IPS-18a (cell line): ENCODE results near the gene SPATS2.

Experiments
- H3K27ac ChIP-seq: one replicate; pipeline ENCODE4 v1.5.1; 2013; ENCODE audit warnings: low read length
- H3K27me3 ChIP-seq: one replicate; pipeline ENCODE4 v1.6.1; 2013; ENCODE audit warnings: mild to moderate bottlenecking, low read length; ENCODE audit not compliant: control insufficient read depth, insufficient read depth
- H3K36me3 ChIP-seq: one replicate; pipeline ENCODE4 v1.6.1; 2013; ENCODE audit warnings: low read depth, low read length; ENCODE audit not compliant: control insufficient read depth
- H3K4me1 ChIP-seq: one replicate; pipeline ENCODE4 v1.6.1; 2013; ENCODE audit warnings: low read depth, low read length; ENCODE audit not compliant: control insufficient read depth
- H3K4me3 ChIP-seq: one replicate; pipeline ENCODE4 v1.5.1; 2013; ENCODE audit warnings: low read length
- H3K9ac ChIP-seq: one replicate; pipeline ENCODE4 v1.6.1; 2013; ENCODE audit warnings: mild to moderate bottlenecking, low read length, moderate library complexity
- H3K9me3 ChIP-seq: one replicate; pipeline ENCODE4 v1.6.1; 2013; ENCODE audit warnings: low read depth, low read length; ENCODE audit not compliant: control insufficient read depth

Gene SPATS2

DNA sequence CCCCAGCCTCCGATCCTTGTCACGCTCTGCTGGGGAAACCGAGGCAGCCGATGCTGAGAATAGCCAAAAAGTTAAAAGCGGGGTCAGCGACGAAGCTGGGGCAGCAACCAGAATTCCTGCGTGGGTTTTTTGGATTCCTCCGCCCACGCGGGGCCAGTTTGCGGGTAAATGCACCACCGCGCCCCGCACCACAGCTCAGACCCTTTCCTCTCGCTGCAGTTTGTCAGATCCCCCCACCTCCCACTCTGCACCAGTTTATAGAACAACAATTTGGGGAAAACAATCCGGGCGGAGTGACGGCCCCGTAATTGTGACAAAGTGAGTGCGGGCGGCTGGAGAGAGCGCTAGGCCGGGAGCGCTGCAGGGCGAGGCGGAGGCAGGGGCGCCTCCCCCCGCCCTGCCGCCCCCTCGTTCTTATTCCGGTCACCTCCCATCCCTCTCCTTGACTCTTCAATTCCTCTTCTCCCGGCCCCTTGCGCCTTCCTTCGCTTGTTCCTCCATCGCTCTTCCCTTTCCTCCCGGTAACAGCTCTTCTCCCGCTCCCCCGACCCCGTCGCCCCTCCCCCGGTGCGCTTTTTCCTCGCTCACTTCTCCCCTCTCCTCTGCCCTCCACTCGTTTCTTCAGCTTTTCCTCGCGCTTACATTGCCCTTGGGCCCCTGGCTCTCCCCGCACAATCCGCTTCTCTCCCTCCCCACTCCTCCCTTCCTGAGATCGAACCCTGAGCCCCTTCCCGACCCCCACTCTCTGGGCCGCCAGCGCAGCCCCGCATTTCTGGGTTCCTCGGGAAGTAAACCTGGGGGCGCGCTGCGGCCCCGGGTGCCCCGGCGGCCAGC lies 21.2 kb upstream of the SPATS2 start:
- Histone ChIP-seq H3K9ac (no peak overlapping the region), H3K36me3 (no peaks in the 10 kb centered on the region), H3K9me3 (no peaks in the 10 kb centered on the region), H3K27ac (no peak overlapping the region), H3K4me3 (peak overlapping the region; percentile 57), H3K4me1 (peaks cover 17% of the 10 kb centered on the region), H3K27me3 (peaks cover 91% of the 10 kb centered on the region)

DNA sequence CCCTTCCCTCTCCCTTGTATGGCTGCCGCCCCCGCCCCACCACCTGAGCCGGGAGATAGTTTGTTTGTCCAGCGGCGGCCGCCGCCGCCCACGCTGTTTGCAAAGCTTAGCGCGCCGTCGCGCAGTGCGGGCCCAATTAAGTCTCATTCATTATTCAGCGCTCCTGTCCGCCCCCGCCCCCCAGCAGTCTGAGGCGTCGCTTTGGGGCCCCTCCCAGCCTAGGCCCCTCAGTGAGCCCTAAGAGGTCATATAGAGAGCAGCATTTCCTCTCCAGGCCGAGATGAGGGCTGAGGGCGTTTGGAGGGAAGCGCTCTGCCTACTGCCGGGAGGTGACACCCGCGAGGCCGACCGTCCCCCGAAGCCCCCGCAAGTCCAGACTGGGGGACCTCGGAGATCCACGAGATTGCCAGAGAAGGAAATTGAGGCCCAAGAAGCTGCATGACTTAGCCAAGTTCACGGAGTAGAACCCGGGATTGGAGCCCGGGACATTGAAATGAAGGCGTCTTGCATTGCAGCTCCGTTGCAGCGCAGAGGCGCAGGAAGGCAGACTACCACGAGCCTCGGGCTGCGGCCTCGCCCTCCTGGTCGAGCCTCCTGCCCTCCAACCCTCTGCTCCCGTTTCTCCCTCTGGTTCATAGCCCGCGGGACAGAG lies 20.5 kb upstream of the SPATS2 start, which contains the start of gene DNAJC22:
Gene DNAJC22, plus strand, starts transcription at position 230 of the 652 bp plus-strand sequence. CDS start 1,985 bp downstream, outside the sequence.
- H3K27me3 ChIP-seq, result peaks cover 83% of the 10 kb centered on the region
- no peaks in the 10 kb centered on the region for H3K9me3 ChIP-seq
- H3K4me1 ChIP-seq, result peaks cover 12% of the 10 kb centered on the region
- H3K4me3 ChIP-seq, result peak within 1 kb of the TSS; percentile 57
- H3K9ac ChIP-seq, result no peak within 1 kb of the TSS
- no peaks in the 10 kb centered on the region for H3K36me3 ChIP-seq
- no peak within 1 kb of the TSS for H3K27ac ChIP-seq

DNA sequence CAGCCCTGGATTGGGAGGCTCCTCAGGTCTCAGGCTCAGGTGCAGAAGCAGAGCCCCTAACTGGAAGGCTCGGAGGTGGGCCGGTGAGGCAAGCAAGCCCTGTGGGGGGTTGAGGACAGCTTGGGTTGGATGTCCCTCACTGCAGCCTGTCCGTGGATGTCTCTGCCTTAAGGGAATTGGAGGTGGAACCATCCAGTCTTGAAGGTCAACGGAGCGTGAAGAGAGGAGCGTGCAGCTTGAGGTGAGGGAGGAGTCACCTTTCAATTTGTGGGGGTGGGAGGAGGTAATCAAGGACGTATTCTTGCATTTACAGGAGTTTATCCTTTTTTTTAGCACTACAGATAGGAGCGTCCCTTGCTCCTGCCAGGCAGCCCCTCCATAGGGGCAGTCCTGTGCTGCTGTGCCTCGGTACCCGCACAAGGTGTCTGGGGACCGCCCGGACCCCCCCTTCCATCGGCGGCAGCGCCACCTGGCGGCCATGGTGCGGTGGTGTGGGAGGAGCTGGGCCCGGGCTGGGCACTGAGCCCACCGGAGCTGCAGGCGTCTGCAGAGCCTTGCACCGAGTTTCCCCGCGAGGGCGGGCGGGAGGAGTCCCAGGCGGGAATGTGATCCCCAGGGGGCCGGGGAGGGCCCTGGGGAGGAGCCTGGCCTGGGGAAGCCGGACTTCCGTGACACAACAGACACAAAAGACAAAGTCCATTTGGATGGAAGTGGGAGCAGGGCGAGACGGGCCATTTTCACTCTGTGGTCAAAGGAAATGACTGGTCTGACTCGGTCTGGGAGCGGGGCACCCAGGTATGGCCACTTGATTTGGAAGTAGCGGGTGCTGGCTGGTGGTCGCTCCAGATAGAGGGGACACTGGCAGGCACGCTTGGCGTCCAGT lies 19.7 kb upstream of the SPATS2 start:
- Histone ChIP-seq H3K27me3 (peaks cover 76% of the 10 kb centered on the region), H3K9me3 (no peaks in the 10 kb centered on the region), H3K4me3 (peak overlapping the region; percentile 57), H3K36me3 (no peaks in the 10 kb centered on the region), H3K9ac (no peak overlapping the region), H3K27ac (no peak overlapping the region), H3K4me1 (peaks cover 12% of the 10 kb centered on the region)

DNA sequence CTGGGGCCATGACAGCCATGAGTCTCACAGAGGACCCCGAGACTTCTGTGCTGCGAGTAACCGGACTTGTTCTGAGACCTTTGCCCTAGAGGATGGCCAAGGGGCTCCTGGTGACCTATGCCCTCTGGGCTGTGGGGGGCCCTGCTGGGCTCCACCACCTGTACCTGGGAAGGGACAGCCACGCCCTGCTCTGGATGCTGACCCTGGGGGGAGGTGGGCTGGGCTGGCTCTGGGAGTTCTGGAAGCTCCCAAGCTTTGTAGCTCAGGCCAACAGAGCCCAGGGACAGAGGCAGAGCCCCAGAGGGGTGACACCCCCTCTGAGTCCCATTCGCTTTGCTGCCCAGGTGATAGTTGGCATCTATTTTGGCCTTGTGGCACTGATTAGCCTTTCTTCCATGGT lies 18.5 kb upstream of the SPATS2 start:
- H3K4me3 ChIP-seq, result no peak overlapping the region
- peaks cover 63% of the 10 kb centered on the region for H3K27me3 ChIP-seq
- H3K4me1 ChIP-seq, result peaks cover 7% of the 10 kb centered on the region
- no peaks in the 10 kb centered on the region for H3K36me3 ChIP-seq
- H3K9me3 ChIP-seq, result no peaks in the 10 kb centered on the region
- H3K27ac ChIP-seq, result no peak overlapping the region
- H3K9ac ChIP-seq, result no peak overlapping the region

GRCh38 chr12:49349266-49349665 lies 18.0 kb upstream of the SPATS2 start:
- no peak overlapping the region for H3K9ac ChIP-seq
- no peaks in the 10 kb centered on the region for H3K36me3 ChIP-seq
- peaks cover 59% of the 10 kb centered on the region for H3K27me3 ChIP-seq
- no peaks in the 10 kb centered on the region for H3K9me3 ChIP-seq
- no peak overlapping the region for H3K4me3 ChIP-seq
- no peak overlapping the region for H3K27ac ChIP-seq
- peaks cover 7% of the 10 kb centered on the region for H3K4me1 ChIP-seq

DNA sequence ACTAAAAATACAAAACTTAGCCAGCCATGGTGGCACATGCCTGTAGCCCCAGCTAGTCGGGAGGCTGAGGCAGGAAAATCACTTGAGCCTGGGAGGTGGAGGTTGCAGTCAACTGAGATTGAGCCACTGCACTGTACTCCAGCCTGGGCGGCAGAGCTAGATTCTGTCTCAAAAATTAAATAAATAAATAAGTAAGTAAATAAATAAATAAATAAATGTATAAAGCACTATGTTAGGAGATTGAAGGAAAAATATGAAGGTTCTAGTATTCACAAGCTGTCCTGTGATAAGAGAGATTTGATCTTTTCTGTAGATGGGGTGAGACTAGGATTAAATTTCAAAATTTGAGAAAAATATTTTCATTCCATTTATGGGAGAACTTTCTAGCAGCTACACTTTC lies 14.9 kb upstream of the SPATS2 start:
- Histone ChIP-seq H3K9ac (no peak overlapping the region), H3K4me3 (no peak overlapping the region), H3K4me1 (peaks cover 2% of the 10 kb centered on the region), H3K9me3 (no peaks in the 10 kb centered on the region), H3K27ac (no peak overlapping the region), H3K27me3 (peaks cover 28% of the 10 kb centered on the region), H3K36me3 (no peaks in the 10 kb centered on the region)

DNA sequence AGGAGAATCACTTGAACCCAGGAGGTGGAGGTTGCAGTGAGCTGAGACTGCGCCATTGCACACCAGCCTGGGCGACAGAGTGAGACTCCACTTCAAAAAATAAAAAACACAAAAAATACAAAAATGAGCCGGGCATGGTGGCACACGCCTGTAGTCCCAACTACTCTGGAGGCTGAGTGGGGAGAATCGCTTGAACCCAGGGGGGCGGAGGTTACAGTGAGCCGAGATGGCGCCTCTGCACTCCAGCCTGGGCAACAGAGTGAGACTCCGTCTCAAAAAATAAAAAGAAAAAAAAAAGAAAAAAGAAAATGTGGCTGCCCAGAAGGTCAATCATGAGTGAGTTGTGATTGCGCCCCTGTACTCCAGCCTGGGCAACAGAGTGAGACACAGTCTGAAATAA lies 11.3 kb upstream of the SPATS2 start:
- no peak overlapping the region for H3K27ac ChIP-seq
- H3K36me3 ChIP-seq, result no peaks in the 10 kb centered on the region
- H3K4me1 ChIP-seq, result no peaks in the 10 kb centered on the region
- no peak overlapping the region for H3K4me3 ChIP-seq
- H3K9ac ChIP-seq, result no peak overlapping the region
- H3K9me3 ChIP-seq, result no peaks in the 10 kb centered on the region
- H3K27me3 ChIP-seq, result no peaks in the 10 kb centered on the region

- H3K4me3 ChIP-seq, result no peak overlapping the region
- no peaks in the 10 kb centered on the region for H3K27me3 ChIP-seq
- H3K4me1 ChIP-seq, result no peaks in the 10 kb centered on the region
- no peak overlapping the region for H3K9ac ChIP-seq
- no peaks in the 10 kb centered on the region for H3K9me3 ChIP-seq
- H3K36me3 ChIP-seq, result no peaks in the 10 kb centered on the region
- H3K27ac ChIP-seq, result no peak overlapping the region
These were observed 10.1 kb upstream of the SPATS2 start for GRCh38 chr12:49357103-49357678.

DNA sequence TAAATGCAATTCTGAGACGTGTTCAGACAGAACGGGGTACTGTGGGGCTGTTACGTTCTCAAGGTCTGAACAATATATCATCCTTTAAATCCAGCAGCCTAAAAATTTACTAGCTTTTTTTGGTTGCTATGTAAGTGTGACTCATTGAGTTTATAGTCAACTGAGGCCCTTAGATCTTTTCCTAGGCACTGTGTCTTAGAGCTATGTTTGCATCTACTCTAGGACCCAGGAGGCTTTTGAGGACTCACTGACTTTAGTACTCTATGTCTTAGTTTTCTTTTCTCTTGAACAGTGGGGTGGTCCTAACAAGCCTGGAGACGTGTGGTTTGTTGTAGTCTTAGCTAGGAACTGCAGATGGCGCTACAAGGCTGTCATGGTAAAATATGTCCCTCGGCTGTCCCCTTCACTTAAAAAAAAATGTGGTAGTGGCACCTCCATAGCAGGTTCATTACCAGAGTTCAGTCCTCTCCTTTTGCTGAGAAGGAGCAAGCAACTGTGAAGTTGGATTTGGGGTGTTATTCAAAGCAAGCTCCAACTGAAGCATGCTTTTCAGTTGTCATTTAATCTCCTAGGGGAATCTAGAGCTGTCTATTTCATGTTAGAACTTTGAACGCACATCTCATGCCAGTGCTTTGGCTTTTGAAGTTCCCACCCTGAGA lies 8.7 kb upstream of the SPATS2 start:
- H3K9me3 ChIP-seq, result no peaks in the 10 kb centered on the region
- H3K4me3 ChIP-seq, result no peak overlapping the region
- no peak overlapping the region for H3K9ac ChIP-seq
- H3K36me3 ChIP-seq, result no peaks in the 10 kb centered on the region
- H3K4me1 ChIP-seq, result no peaks in the 10 kb centered on the region
- no peak overlapping the region for H3K27ac ChIP-seq
- H3K27me3 ChIP-seq, result no peaks in the 10 kb centered on the region

DNA sequence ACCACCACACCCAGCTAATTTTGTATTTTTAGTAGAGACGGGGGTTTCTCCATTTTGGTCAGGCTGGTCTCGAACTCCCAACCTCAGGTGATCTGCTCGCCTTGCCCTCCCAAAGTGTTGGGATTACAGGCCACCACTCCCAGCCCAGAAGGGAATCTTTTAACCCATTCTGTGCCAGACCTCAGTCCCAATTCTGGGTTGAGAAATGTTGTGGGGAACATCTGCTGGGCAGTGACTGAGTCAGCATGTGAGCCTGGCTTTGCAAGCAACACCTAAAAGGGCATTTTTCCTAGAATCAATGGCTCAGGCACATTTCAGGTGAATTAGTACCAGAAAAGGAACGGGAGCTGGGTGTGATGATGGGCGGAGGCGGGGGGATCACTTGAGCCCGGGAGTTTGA lies 7.6 kb upstream of the SPATS2 start:
- Histone ChIP-seq H3K9ac (no peak overlapping the region), H3K36me3 (no peaks in the 10 kb centered on the region), H3K9me3 (no peaks in the 10 kb centered on the region), H3K4me3 (no peak overlapping the region), H3K27ac (no peak overlapping the region), H3K4me1 (no peaks in the 10 kb centered on the region), H3K27me3 (peaks cover 1% of the 10 kb centered on the region)

DNA sequence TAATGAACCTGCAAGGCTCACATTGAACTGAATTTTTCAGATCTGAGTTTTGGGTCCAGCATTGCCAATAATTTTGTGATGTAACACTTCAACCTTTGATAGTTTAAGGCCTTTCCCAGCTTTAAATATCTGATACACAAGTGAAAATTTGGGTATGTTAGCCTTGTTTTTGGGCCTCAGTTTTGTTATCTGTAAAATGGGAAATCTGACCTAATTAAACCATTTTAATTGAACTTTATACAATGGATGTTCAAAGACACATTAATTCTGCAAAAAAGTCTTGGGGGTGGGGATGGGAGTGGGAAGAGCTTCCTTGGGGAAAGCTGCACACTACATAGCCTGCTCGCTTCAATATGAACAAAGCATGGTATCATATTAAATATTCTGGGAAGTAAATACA lies 5.2 kb upstream of the SPATS2 start:
- Histone ChIP-seq H3K27ac (no peak overlapping the region), H3K4me1 (no peaks in the 10 kb centered on the region), H3K4me3 (no peak overlapping the region), H3K36me3 (no peaks in the 10 kb centered on the region), H3K9ac (no peak overlapping the region), H3K27me3 (peaks cover 12% of the 10 kb centered on the region), H3K9me3 (no peaks in the 10 kb centered on the region)
